Omental fat pad (tissue), 4 donors: Measurements from ENCODE around the gene NFIB. TPM values are rescaled to one million over a fixed set of nuclear protein-coding genes. Genes with fewer than 3 reads are reported as not detected.

Experiments used
- ATAC-seq: fragments of 150-250 bp; one replicate; pipeline ENCODE4 v1.9.1; 2016; ENCODE audit warnings: mild to moderate bottlenecking, moderate library complexity; ENCODE audit not compliant: low FRiP score
- DNase-seq: peaks from one replicate; pipeline ENCODE4 v3.0.0-alpha.2; 2019; ENCODE audit warnings: low spot score
- CTCF ChIP-seq, 3 donors: fragments of 450-650 bp; IDR thresholded peaks; one replicate each; pipeline ENCODE4 v1.5.1; 2016 to 2017; ENCODE audit warnings: antibody characterized with exemption in 3 of 3, mild to moderate bottlenecking in 3 of 3, moderate library complexity in 2 of 3
- total RNA-seq, 4 donors: library from RNA; depleted of rRNA; stranded (reverse); fragments of >200 nt; gene quantifications; one replicate each; pipeline ENCODE4 v1.1.0, GENCODE V29; 2016

The NFIB gene
- total RNA-seq, 4 donors from 2014 or later, result 55.1 to 265 (median 106) TPM

GRCh38 chr9:14349146-14349446 lies 35.2 kb upstream of the NFIB start:
- TF ChIP-seq CTCF (IDR thresholded peaks at IDR 0.05), result no peak
- no peak for ATAC-seq
- no peak for DNase-seq

- ATAC-seq (no peak), DNase-seq (no peak)
- TF ChIP-seq CTCF (IDR thresholded peaks at IDR 0.05), result no peak
These were observed 34.6 kb upstream of the NFIB start for GRCh38 chr9:14348373-14349145.

- ATAC-seq, result peak; percentile 37
- DNase-seq, result no peak
- no peak for TF ChIP-seq CTCF (IDR thresholded peaks at IDR 0.05)
These were observed 34.1 kb upstream of the NFIB start for GRCh38 chr9:14348123-14348372.

GRCh38 chr9:14347406-14348122 lies 33.6 kb upstream of the NFIB start:
- no peak for DNase-seq
- peak; percentile 54 for ATAC-seq
- no peak for TF ChIP-seq CTCF (IDR thresholded peaks at IDR 0.05)

- DNase-seq (no peak), ATAC-seq (peak; percentile 20)
These were observed 33.0 kb upstream of the NFIB start for GRCh38 chr9:14346811-14347405.

GRCh38 chr9:14346231-14346791 lies 32.4 kb upstream of the NFIB start:
- TF ChIP-seq CTCF (IDR thresholded peaks at IDR 0.05), result no peak
- no peak for DNase-seq
- no peak for ATAC-seq

More at GRCh38 chr9:14346811-14347405, 33.0 kb upstream of the NFIB start:
- no peak for TF ChIP-seq CTCF (IDR thresholded peaks at IDR 0.05)
